Neutrophil (primary cell): Measurements from ENCODE around the gene RAD52.
"Not testable (repeated sequence)": the region's sequence is repeated elsewhere in the genome, so short reads cannot be mapped to it uniquely, and the experiment has no call there.

ENCODE experiments used
- H3K27ac ChIP-seq: fragments of 200-600 bp; sonication (generic); 2 replicates; pipeline ENCODE4 v1.5.1; 2016; ENCODE audit warnings: mild to moderate bottlenecking, moderate library complexity
- H3K27me3 ChIP-seq: fragments of 200-600 bp; sonication (generic); 2 replicates; pipeline ENCODE4 v1.6.0; 2016; ENCODE audit warnings: mild to moderate bottlenecking
- H3K36me3 ChIP-seq: fragments of 200-600 bp; sonication (generic); 2 replicates; pipeline ENCODE4 v1.5.1; 2017
- H3K4me1 ChIP-seq, 2 experiments: fragments of 200-600 bp in 1 of 2; sonication (generic) in 1 of 2; 1 replicate in 1 of 2; 2 replicates in 1 of 2; pipeline versions ENCODE4 v1.5.1 to v1.6.1; 2013 to 2016; ENCODE audit warnings: low read depth in 1 of 2, low read length in 1 of 2, mild to moderate bottlenecking in 1 of 2, moderate library complexity in 1 of 2; ENCODE audit not compliant: control insufficient read depth in 1 of 2, insufficient read depth in 1 of 2
- H3K4me3 ChIP-seq, 2 experiments: fragments of 200-600 bp in 1 of 2; sonication (generic) in 1 of 2; 1 replicate in 1 of 2; 2 replicates in 1 of 2; pipeline ENCODE4 v1.5.1; 2013 to 2016; ENCODE audit warnings: low read depth in 1 of 2, low read length in 1 of 2, mild to moderate bottlenecking in 1 of 2, moderate library complexity in 1 of 2
- H3K9me3 ChIP-seq: fragments of 200-600 bp; sonication (generic); 2 replicates; pipeline ENCODE4 v1.5.1; 2016
- CTCF ChIP-seq: fragments of 200-600 bp; sonication (generic); IDR thresholded peaks from 2 replicates; pipeline ENCODE4 v1.5.1; 2016; ENCODE audit warnings: antibody characterized with exemption

RAD52 gene

GRCh38 chr12:938810-939209 is 10.7 kb downstream of the RAD52 start:
- no peak for TF ChIP-seq CTCF
- no peaks in the 10 kb centered on the region for H3K4me1 ChIP-seq

GRCh38 chr12:936377-937345 is 12.8 kb downstream of the RAD52 start:
- no peaks in the 10 kb centered on the region for H3K27me3 ChIP-seq
- no peaks in the 10 kb centered on the region for H3K4me1 ChIP-seq
- no peak for TF ChIP-seq CTCF
- H3K9me3 ChIP-seq = no peaks in the 10 kb centered on the region
- no peak overlapping the region for H3K27ac ChIP-seq
- no peak overlapping the region for H3K4me3 ChIP-seq
- H3K36me3 ChIP-seq = peaks cover 15% of the 10 kb centered on the region

More at GRCh38 chr12:938810-939209, 10.7 kb downstream of the RAD52 start:
- H3K27me3 ChIP-seq = no peaks in the 10 kb centered on the region
- no peaks in the 10 kb centered on the region for H3K9me3 ChIP-seq
- peaks cover 3% of the 10 kb centered on the region for H3K36me3 ChIP-seq
- H3K27ac ChIP-seq = no peak overlapping the region
- H3K4me3 ChIP-seq = no peak overlapping the region

- not testable (repeated sequence) for H3K4me1 ChIP-seq, H3K4me3 ChIP-seq, H3K27ac ChIP-seq, H3K27me3 ChIP-seq, H3K9me3 ChIP-seq
- peaks cover 21% of the 10 kb centered on the region for H3K36me3 ChIP-seq
Observed at GRCh38 chr12:935891-936290, 13.6 kb downstream of the RAD52 start.

GRCh38 chr12:931591-931990 is 17.9 kb downstream of the RAD52 start:
- no peak for TF ChIP-seq CTCF

GRCh38 chr12:931060-931459 is 18.4 kb downstream of the RAD52 start:
- no peak overlapping the region for H3K4me3 ChIP-seq
- H3K9me3 ChIP-seq = no peaks in the 10 kb centered on the region
- H3K4me1 ChIP-seq = no peaks in the 10 kb centered on the region
- TF ChIP-seq CTCF = no peak
- H3K36me3 ChIP-seq = peaks cover 59% of the 10 kb centered on the region
- H3K27me3 ChIP-seq = no peaks in the 10 kb centered on the region
- no peak overlapping the region for H3K27ac ChIP-seq

More at GRCh38 chr12:931591-931990, 17.9 kb downstream of the RAD52 start:
- H3K36me3 ChIP-seq = peaks cover 54% of the 10 kb centered on the region
- H3K4me3 ChIP-seq = no peak overlapping the region
- H3K27ac ChIP-seq = no peak overlapping the region
- no peaks in the 10 kb centered on the region for H3K4me1 ChIP-seq
- no peaks in the 10 kb centered on the region for H3K27me3 ChIP-seq
- no peaks in the 10 kb centered on the region for H3K9me3 ChIP-seq

- Histone ChIP-seq H3K4me1 (no peaks in the 10 kb centered on the region), H3K27ac (no peak overlapping the region), H3K36me3 (peaks cover 72% of the 10 kb centered on the region), H3K4me3 (no peak overlapping the region), H3K27me3 (no peaks in the 10 kb centered on the region), H3K9me3 (no peaks in the 10 kb centered on the region)
- no peak for TF ChIP-seq CTCF
Observed at GRCh38 chr12:926641-927040, 22.9 kb downstream of the RAD52 start.
